Stimulated activated CD8-positive, alpha-beta memory T cell treated with anti-CD3 and anti-CD28 coated beads, Interleukin-15, amount 100 ng/mL, for 48 hours (primary cell): ENCODE data around the gene CDKN1A.
"Not testable (repeated sequence)": the region's sequence is repeated elsewhere in the genome, so short reads cannot be mapped to it uniquely, and the experiment has no call there.

Experiments
- DNase-seq, 2 donors: peaks; one replicate each; pipeline ENCODE4 v3.0.0-alpha.2; 2020; ENCODE audit warnings: low read depth in 2 of 2

CDKN1A gene

DNA sequence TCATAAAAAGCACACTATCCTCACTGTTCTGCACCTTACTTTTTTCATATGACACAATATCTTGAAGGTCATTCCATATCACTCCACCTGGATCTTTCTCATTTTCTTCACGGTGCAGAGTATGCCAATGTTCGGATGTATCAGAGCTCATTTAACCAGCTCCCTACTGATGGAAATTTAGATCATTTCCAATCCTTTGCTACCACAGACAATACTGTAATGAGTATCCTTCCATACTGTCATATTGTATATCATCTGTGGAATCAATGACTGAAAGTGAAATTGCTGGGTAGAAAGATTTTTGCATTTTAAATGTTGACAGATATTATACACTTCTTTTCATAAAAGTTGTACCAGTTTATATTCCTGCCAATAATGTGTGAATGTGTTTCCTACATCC is 16.9 kb downstream of the CDKN1A start:
- DNase-seq = no peak

DNA sequence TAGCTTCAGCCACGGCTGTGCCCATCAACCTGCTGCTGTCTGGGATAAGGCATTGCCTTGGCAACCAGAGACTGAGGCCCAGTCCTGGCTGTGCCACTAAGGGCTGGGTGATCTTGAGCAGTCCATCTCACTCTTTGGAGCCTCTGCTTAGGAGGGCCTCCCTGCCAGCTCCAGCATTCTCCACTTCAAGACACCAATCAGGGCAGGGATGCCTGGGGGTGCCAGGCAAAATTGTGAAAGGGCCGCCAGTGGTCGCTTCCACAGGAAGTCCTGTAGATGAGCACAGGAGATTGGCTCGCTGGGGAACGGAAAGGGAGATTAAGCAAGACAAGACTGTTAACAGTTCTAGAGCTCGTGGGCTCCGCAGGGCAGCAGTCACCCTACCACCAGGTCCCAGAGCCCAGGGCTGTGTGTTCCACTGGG is 19.0 kb downstream of the CDKN1A start, which contains the start of gene RAB44:
RAB44 (plus strand) TSS at position 346 of the 423 bp plus-strand sequence. CDS start 6,410 bp downstream, outside the sequence.
- DNase-seq = no peak

GRCh38 chr6:36698196-36698595 is 19.7 kb downstream of the CDKN1A start:
- no peak for DNase-seq

DNA sequence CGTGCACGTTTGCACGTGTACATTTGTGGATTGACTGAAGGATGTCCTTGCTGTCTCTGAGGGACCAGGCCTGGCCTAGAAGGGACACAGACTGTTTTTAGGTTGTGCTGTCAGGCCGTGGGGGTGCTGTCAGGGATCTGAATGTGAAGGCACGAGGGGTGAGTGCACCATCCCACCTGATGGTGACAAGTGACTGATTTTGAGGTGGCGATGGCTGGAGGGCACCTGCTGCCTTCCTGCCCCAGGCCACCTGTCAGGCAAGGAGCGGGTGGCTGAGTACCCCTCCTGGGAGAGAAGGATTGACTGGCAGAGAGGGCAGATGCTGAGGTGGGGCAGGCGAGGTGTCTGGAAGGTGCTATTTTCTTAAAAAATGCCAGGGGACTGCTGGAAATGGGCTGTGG is 20.4 kb downstream of the CDKN1A start:
- DNase-seq = no peak

GRCh38 chr6:36699348-36699747 is 20.8 kb downstream of the CDKN1A start:
- DNase-seq = no peak

- no peak for DNase-seq
These were observed 21.7 kb downstream of the CDKN1A start for GRCh38 chr6:36700071-36700812.

- DNase-seq = no peak
These were observed 22.3 kb downstream of the CDKN1A start for GRCh38 chr6:36700831-36701230.

DNA sequence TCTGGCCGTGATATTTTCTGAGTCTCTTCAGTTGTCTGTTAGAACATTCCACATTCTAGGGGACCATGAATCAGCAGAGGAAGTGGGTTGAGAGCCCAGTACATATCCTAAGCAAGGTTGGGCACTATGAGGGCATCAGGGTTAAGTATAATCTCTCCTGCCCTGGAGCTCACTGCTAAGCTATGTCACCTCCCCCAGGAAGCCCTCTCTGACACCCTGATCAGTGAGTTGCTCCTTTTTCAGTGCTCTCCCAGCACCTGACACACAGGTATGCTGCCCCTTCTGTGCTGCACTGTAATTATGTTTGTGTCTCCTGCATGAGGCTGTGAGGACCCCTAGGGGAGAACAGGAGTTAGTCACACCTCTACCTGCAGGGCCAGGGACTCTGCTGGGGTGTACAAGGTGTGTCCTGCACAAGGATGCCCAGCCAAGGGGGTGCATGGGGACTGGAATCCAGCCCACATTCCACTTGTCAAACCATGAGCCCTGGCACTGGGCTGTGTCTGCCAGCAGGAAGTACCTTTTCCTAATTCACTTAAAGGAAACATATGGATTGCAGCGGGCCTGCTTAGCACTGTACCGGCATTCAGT is 23.0 kb downstream of the CDKN1A start:
- no peak for DNase-seq

GRCh38 chr6:36702656-36703055 is 24.1 kb downstream of the CDKN1A start:
- DNase-seq = no peak

- no peak for DNase-seq
These were observed 24.6 kb downstream of the CDKN1A start for GRCh38 chr6:36703081-36703606.

DNA sequence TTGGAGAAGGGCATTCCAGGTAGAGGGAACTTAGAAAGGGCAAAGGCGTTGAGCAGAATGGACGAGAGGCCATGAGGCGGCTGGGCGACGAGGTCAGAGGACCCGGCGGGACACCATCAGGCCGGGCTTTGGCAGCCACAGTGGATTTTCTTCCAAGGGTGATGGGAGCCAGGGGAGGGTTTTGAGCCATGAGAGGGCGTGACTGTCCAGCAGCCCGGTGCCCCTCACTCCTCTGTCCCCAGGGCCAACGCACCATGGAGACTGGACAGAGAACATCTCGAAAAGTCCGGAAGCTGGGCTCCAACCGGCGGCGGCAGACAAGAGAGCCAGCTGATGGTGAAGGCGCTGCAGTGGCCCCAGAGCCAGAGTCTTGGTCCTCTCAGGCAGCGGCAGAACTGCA is 25.5 kb downstream of the CDKN1A start:
- no peak for DNase-seq

GRCh38 chr6:36704961-36705577 is 26.6 kb downstream of the CDKN1A start:
- not testable (repeated sequence) for DNase-seq

GRCh38 chr6:36706339-36706738 is 27.8 kb downstream of the CDKN1A start:
- no peak for DNase-seq

DNA sequence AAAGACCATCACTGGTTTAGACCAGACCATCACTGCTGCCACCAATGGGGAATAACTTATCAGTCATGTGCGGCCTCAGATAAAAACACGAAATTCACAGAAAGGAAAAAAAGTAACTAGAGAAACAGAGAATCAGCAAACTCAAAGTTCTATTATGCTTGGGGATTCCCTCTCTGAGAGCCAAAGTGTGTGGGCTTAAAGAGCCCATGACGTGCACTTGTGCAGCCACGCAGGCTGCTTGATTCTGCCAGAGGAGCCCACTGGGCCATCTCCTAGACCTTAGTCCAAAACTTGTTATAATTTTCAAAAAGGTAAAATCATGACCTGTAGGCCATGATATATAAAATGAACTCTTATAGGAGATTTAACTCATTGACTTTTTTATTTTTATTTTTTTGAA is 34.3 kb downstream of the CDKN1A start:
- DNase-seq = no peak

DNA sequence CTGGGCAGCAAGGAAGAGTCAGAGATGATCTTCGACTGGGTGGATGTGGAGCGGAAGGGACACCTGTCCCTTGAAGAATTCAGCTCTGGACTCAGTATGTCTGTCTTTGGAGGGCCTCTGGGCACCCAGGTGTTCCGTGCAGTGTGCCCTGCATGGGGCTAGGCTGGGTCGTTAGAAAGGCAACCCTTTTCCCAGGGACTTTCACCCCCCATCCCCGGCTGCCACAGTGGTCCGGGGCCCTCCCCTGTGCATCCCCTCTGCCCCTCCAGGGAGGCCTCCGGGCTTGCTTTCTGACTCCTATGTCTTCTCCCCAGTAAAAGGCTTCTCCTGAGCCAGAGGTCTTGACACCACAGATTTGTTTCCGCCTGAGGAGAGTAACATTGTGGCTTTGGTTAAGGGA is 35.3 kb downstream of the CDKN1A start:
- DNase-seq = no peak

DNA sequence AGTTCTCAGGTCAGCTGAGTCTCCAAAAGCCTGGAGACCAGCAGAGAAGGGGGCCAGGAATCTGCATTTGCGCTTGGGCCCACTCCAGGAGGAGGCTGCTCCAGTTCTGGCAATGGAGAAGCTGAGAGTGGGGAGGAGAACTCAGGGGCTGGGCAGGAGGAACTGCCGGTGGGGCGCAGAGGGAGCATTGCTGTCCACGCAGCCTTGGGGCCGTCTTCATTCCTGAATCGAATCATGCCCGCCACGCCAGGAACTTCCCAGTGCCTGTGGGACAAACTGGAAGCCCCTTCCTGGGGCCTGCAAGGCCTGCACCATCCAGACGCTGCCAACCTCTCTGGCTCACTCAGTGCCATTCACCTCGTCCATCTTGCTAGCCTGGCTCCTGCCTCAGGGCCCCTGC is 36.0 kb downstream of the CDKN1A start:
- no peak for DNase-seq

GRCh38 chr6:36715469-36715868 is 37.0 kb downstream of the CDKN1A start:
- no peak for DNase-seq

DNA sequence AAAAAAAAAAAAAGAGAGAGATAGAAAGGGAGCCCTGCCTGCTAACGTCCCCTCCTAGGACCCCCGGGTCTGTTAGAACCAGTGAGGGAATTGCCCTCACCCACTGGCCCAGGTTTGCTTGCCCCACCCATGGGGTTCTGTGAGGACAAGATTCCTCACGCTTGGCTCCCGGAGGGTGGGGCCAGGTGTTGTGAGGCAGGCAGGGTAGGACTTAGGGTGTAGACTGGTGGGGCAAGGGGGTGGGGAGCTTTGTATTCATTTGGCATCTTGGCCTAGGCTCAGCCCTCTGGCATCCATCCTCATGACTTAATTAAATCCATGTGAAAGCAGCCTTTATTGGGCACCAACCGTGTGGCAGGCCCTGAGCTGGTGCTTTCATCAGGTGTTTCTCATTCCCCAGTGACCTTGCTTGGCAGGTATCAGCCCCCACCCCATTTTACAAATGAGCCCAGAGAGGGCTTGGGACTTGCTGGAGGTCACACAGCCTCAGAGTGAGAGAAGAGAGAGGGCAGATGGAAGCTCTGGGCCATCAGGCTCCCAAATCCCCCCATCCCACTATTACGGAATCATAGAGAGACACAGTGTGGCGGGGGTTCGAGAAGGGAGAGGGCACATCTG is 38.1 kb downstream of the CDKN1A start:
- no peak for DNase-seq

- DNase-seq = no peak
These were observed 38.8 kb downstream of the CDKN1A start for GRCh38 chr6:36717231-36717825.

GRCh38 chr6:36717871-36718540 is 39.5 kb downstream of the CDKN1A start:
- no peak for DNase-seq

DNA sequence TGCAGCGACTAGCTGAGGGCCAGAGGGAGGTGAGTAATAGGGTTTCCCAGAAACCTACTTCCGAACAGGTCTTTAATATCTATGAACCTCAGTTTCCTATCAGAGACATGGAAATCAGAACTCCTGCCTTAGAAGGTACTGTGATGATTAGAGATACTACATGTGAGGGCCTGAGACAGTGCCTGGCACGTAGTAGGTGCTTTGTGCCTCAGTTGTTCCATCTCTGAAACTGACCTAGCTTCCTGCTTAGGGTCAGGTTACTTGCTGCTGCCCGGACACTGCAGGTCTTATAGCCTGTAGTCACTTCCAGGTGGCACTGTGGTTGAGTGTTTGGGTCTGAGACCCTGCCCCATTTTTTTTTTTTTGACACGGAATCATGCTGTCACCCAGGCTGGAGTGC is 40.0 kb downstream of the CDKN1A start:
- no peak for DNase-seq
